ENCODE data around the gene RWDD4.
A peak's percentile ranks its signal among the peaks of the same experiment; 100 is the strongest.
"Not testable (repeated sequence)": the region's sequence is repeated elsewhere in the genome, so short reads cannot be mapped to it uniquely, and the experiment has no call there.

RWDD4 gene

DNA sequence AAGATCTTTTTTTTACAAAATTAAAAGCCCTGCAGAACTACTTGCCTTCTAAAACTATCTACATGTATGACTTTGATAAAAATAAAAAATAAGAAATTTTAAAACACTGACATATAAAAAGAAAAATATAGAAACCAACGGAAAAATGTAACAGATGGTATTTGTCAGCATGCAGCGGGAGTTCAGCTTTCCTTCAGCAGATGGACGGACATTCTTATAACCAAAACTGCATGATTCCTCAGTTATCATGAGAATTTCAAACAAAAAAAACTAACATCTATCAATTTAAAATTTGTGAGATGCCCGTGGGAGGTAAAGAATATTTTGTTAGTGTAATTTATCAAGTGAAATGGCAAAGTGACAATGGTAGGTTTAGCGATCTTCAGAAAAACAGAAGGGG lies 23.2 kb downstream of the RWDD4 start:
- no peak for DNase-seq (ENCODE audit: low read depth, low spot score)

DNA sequence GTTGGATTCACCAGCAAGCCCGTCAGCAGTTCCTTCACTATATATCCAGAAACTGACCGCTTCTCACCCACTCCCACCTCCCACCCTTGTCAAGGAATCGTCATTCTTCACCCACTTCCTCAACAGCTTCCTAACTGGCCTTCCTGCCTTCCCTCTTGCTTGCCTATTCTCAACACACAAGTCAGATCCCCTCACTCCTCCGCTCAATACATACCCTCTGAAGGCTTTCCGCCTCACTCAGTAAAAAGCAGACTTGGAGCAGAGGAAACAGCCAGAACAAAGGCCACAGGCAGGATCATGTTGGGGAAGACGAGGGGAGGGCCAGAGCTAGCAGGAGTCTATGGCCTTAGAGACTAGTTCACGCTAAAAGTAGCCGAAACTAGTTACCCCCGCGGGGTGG lies 23.7 kb downstream of the RWDD4 start:
- DNase-seq (ENCODE audit: low read depth, low spot score), result peak; percentile 20

GRCh38 chr4:183633476-183634400 lies 25.2 kb downstream of the RWDD4 start:
- no peak for DNase-seq (ENCODE audit: low read depth, low spot score)

- DNase-seq (ENCODE audit: low read depth, low spot score), result no peak
Observed at GRCh38 chr4:183632689-183633088, 26.3 kb downstream of the RWDD4 start.

GRCh38 chr4:183631577-183632198 lies 27.3 kb downstream of the RWDD4 start:
- DNase-seq (ENCODE audit: low read depth, low spot score), result no peak

DNA sequence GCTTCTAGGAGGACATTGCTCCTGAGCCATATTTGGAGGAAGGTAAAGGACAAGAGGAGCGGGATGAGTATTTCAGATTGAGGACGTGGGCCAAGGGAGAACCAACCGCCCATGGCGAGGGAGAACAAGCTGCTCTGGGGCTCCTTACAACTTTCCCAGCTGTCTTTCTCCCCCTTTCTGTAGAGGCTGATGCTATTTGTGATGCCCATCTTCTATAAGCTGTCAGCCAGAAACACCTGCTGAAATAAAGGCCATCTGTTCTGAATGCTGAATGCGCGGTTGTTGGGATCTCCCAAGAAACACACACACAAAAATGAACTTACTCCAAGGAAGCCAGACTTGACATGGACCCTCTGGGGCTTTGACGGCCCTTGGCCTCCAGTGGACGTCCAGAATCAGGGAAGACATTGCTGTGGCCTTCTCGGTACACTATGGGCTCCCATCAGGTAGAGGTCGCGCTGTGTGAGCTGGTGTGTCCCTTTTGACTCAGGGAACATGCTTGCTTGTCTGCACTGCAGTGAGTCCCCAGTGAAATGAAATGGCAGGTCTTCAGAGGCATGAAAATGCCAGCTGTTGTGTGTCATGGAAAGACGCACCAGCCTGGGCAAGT lies 30.9 kb downstream of the RWDD4 start:
- no peak for DNase-seq (ENCODE audit: low read depth, low spot score)

DNA sequence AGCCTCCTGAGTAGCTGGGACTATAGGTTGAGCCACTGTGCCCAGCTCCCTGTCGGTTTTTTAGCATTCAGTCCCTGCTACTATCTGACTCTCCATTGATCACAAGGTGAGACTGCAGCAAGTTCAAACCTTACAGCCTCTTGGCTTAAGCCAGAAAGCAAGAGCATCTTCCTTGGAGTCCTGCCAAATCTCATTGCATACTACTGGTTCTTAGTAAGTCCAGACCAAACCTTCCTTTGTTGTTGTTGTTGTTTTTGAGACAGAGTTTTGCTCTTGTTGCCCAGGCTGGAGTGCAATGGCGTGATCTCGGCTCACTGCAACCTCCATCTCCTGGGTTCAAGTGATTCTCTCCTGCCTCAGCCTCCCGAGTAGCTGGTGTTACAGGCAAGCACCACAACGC lies 31.7 kb downstream of the RWDD4 start:
- not testable (repeated sequence) for DNase-seq (ENCODE audit: low read depth, low spot score)

DNA sequence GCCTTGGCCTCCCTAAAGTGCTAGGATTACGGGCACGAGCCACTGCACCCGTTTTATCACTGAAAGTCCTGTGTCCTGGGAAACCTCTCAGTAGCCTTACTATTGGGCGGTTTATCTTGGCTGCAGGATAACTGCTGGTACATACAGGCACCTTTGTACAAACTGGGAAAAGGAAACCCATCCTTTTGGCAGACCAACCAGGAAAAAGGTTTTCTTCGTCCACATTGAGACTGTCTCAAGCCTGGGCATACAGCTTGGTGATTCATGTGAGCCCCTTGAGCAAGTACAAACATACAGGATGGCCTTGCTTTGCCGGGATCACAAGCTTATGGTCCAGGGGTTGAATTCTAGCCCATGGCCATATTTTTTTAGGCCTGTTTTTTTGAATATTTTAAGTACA lies 32.8 kb downstream of the RWDD4 start:
- no peak for DNase-seq (ENCODE audit: low read depth, low spot score)

GRCh38 chr4:183624548-183624947 lies 34.4 kb downstream of the RWDD4 start:
- no peak for DNase-seq (ENCODE audit: low read depth, low spot score)

GRCh38 chr4:183621875-183622274 lies 37.1 kb downstream of the RWDD4 start:
- no peak for DNase-seq (ENCODE audit: low read depth, low spot score)

GRCh38 chr4:183620421-183620820 lies 38.6 kb downstream of the RWDD4 start:
- no peak for DNase-seq (ENCODE audit: low read depth, low spot score)

- DNase-seq (ENCODE audit: low read depth, low spot score), result no peak
Observed at GRCh38 chr4:183618681-183619080, 40.3 kb downstream of the RWDD4 start.

DNA sequence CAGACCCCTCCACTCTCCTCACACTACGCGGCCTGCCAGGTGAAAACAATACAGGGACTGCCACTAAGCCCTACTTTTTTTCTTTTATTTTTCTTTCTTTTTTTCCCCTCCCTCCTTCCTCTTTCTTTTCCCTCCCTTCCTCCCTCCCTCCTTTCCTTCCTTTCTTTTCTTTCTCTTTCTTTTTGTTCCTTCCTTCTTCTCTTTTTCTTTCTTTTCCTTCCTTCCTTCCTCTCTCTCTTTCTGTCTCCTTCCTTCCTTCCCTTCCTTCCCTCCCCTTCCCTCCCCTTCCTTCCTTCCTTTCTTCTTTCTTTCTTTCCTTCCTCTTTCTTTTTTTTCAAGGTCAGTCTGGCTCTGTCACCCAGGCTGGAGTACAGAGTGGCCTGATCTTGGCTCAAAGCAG lies 41.9 kb downstream of the RWDD4 start:
- DNase-seq (ENCODE audit: low read depth, low spot score), result no peak

GRCh38 chr4:183612329-183613250 lies 46.4 kb downstream of the RWDD4 start:
- DNase-seq (ENCODE audit: low read depth, low spot score), result no peak

GRCh38 chr4:183611210-183611830 lies 47.7 kb downstream of the RWDD4 start:
- no peak for DNase-seq (ENCODE audit: low read depth, low spot score)

DNA sequence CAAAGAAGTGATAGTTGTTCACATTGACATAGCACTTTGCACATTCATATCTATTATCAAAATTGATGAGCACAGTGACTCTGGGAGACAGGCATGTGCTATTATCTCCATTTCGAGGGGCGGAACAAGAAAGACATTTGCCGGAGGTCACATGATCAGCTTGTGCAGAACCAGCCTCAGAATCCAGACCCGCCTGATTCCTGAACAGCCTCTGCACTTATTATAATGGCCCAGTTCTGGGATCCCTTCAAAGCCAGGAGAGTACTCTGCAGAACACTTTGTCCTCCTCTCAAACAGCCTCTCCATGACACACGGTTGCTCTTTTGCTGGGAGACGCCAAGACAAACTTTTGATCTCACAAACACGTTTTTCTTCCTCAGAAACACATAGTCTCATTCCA lies 48.4 kb downstream of the RWDD4 start:
- no peak for DNase-seq (ENCODE audit: low read depth, low spot score)

GRCh38 chr4:183610033-183610432 lies 49.0 kb downstream of the RWDD4 start:
- DNase-seq (ENCODE audit: low read depth, low spot score), result no peak

DNA sequence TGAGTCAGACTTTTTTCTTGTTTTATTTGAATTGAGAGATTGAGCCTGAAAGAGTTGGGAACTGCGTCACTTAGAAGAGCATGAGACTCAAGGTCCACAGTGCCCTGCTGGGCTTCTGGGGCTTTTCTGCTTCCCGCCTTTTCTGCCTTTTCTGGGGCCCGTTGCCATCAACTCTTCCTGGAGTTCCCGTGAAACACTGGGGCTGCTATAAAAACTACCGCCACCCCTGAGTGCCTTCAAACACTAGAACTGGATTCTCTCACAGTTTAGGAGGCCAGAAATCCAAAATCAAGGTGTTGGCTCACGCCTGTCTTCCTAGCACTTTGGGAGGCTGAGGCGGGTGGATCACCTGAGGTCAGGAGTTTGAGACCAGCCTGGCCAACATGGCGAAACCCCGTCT lies 49.8 kb downstream of the RWDD4 start:
- no peak for DNase-seq (ENCODE audit: low read depth, low spot score)

GRCh38 chr4:183607894-183608293 lies 51.1 kb downstream of the RWDD4 start:
- DNase-seq (ENCODE audit: low read depth, low spot score), result no peak

DNA sequence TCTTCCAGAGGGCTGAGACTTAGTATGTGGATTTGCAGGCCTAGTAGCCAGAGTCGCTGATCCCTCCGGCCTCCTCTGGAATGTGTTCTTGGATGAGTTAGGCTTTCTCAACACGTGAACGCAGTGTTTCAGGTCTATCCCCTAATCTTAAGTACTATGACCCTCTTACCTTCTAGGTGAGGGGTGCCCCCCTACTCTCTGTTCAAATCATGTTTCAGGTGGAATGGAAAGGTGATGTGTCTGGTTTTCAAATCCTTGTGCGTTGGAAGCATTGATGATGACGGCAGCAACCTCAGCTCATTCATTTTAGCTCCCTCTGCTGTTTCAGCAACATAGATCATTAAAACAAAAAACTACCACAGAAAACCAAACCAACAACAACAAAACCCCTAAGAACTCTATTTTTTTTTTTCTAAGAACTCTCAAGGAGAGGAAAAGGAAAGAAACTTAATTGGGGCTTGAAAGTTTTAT lies 56.4 kb downstream of the RWDD4 start:
- no peak for DNase-seq (ENCODE audit: low read depth, low spot score)

DNA sequence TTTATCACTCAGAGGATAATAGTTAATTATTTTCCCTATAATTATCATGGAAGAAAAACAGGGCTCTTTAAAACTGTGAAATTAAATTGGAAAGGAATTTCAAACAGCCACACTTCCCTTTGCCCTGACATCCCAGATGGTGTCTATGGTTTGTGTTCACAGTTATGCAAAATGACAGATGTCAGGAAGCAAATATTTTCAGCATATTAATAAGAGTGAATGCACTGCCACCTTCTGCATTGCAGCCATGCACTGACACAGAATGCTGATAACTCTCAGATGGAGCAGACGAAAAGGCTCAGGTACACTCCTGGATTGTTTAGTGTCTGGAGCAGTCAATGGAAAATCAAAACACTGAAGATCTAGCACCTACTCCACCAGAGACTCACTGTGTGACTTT lies 57.6 kb downstream of the RWDD4 start:
- DNase-seq (ENCODE audit: low read depth, low spot score), result no peak

All from iPS DF 19.7 (cell line).